Ishikawa (cell line): Measurements from ENCODE around the gene HSPBAP1.

Source experiments
- CEBPB ChIP-seq: IDR thresholded peaks from 2 replicates; pipeline ENCODE4 v1.6.1; 2012
- CREB1 ChIP-seq: IDR thresholded peaks from 2 replicates; pipeline ENCODE4 v1.6.1; 2012; ENCODE audit warnings: low read depth
- EGR1 ChIP-seq: IDR thresholded peaks from 2 replicates; pipeline ENCODE4 v1.6.1; 2012
- EP300 ChIP-seq: IDR thresholded peaks from 2 replicates; pipeline ENCODE4 v1.6.1; 2012; ENCODE audit warnings: borderline replicate concordance
- FOXM1 ChIP-seq: IDR thresholded peaks from 2 replicates; pipeline ENCODE4 v1.6.1; 2012; ENCODE audit warnings: low read depth, borderline replicate concordance
- NFIC ChIP-seq: IDR thresholded peaks from 2 replicates; pipeline ENCODE4 v1.6.1; 2012
- RAD21 ChIP-seq: IDR thresholded peaks from 2 replicates; pipeline ENCODE4 v1.6.1; 2012; ENCODE audit warnings: low read depth
- REST ChIP-seq: IDR thresholded peaks from 2 replicates; pipeline ENCODE4 v1.6.1; 2012; ENCODE audit warnings: low read depth, mild to moderate bottlenecking
- TAF1 ChIP-seq: IDR thresholded peaks from 2 replicates; pipeline ENCODE4 v1.6.1; 2012; ENCODE audit warnings: low read depth, mild to moderate bottlenecking
- TCF12 ChIP-seq: IDR thresholded peaks from 2 replicates; pipeline ENCODE4 v1.6.1; 2012; ENCODE audit warnings: low read depth
- TEAD4 ChIP-seq: IDR thresholded peaks from 2 replicates; pipeline ENCODE4 v1.6.1; 2012
- USF1 ChIP-seq: IDR thresholded peaks from 2 replicates; pipeline ENCODE4 v1.6.1; 2012
- YY1 ChIP-seq: IDR thresholded peaks from 2 replicates; pipeline ENCODE4 v1.6.1; 2012; ENCODE audit warnings: low read depth
- ZBTB7A ChIP-seq: IDR thresholded peaks from 2 replicates; pipeline ENCODE4 v1.6.1; 2012; ENCODE audit warnings: low read depth
- TF ChIP-seq, protein P1 (sequence below): IDR thresholded peaks from 2 replicates; pipeline ENCODE4 v1.6.1; 2012

HSPBAP1 gene

GRCh38 chr3:122755491-122755890 is 38.1 kb downstream of the HSPBAP1 start:
- TF ChIP-seq, protein P1, sequence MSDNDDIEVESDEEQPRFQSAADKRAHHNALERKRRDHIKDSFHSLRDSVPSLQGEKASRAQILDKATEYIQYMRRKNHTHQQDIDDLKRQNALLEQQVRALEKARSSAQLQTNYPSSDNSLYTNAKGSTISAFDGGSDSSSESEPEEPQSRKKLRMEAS = no peak
- TF ChIP-seq NFIC = no peak
- no peak for TF ChIP-seq FOXM1

GRCh38 chr3:122754929-122755328 is 38.7 kb downstream of the HSPBAP1 start:
- TF ChIP-seq RAD21 = peak; percentile 86
- no peak for TF ChIP-seq REST

DNA sequence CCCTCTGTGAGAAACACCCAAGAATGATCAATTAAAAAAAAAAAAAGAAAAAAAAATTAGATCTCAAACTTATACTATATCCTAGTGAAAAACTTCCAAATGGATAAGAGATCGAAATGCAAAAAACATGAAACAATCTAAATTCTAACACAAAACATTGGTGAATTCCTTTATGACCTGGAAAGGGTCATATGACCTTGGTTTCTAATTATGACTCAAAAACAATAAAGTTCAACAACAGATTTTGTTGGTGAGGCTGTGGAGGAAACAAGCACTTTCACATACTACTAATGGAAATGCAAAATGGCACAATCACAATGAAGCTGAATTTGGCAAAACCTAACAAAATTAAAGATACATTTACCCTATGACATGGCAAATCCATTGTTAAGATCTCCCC is 45.3 kb downstream of the HSPBAP1 start:
- no peak for TF ChIP-seq CEBPB
- no peak for TF ChIP-seq EGR1
- TF ChIP-seq RAD21 = no peak
- no peak for TF ChIP-seq CREB1

GRCh38 chr3:122745369-122746021 is 48.1 kb downstream of the HSPBAP1 start:
- no peak for TF ChIP-seq EGR1
- TF ChIP-seq TAF1 = no peak
- no peak for TF ChIP-seq TCF12
- TF ChIP-seq RAD21 = no peak

- TF ChIP-seq CREB1 = no peak
- TF ChIP-seq NFIC = no peak
- no peak for TF ChIP-seq USF1
- no peak for TF ChIP-seq FOXM1
- TF ChIP-seq REST = no peak
- no peak for TF ChIP-seq TEAD4
- no peak for TF ChIP-seq RAD21
- no peak for TF ChIP-seq YY1
- TF ChIP-seq, protein P1 = no peak
- no peak for TF ChIP-seq TCF12
- TF ChIP-seq CEBPB = no peak
- TF ChIP-seq EP300 = no peak
Observed at GRCh38 chr3:122743581-122744120, 50.0 kb downstream of the HSPBAP1 start.

DNA sequence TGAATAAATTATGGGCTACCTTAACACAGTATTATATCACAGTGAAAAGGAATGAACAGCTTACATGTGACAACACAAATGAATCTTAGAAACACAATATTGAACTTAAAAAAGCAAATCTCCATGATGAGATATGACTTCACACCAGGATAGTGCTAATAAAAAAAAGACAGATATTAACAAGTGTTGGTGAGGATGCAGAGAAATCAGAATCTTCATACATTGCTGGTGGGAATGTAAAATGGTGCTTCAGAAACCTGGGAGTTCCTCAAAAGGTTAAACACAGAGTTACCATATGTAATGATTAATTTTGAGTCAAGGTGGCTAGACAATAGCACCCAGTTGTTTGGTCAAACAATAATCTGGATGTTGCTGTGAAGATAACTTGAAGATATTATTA is 51.4 kb downstream of the HSPBAP1 start:
- TF ChIP-seq REST (no peak), RAD21 (no peak), YY1 (no peak), ZBTB7A (no peak), TEAD4 (no peak), USF1 (no peak), EGR1 (no peak), TAF1 (no peak), TCF12 (no peak), CEBPB (no peak), FOXM1 (no peak), NFIC (no peak), CREB1 (no peak)
- TF ChIP-seq, protein P1 = no peak
